Left lung (tissue), 10 donors: Measurements from ENCODE around the gene MYO18B. TPM values are rescaled to one million over a fixed set of nuclear protein-coding genes. Genes with fewer than 3 reads are reported as not detected.

Experiments
- ATAC-seq: fragments of 200-7000 bp; cut with Tn5 transposase; one replicate; pipeline ENCODE4 v1.9.1; 2020; ENCODE audit warnings: moderate library complexity
- DNase-seq, 4 donors: peaks; one replicate each; pipeline ENCODE4 v3.0.0-alpha.2; 2013 to 2020
- H3K27ac ChIP-seq, 2 donors: fragments of 200-600 bp; sonication (generic) in 1 of 2; one replicate each; pipeline versions ENCODE4 v1.5.0 to v1.8.0; 2020 to 2021
- H3K27me3 ChIP-seq, 2 donors: fragments of 200-600 bp; sonication (generic) in 1 of 2; one replicate each; pipeline versions ENCODE4 v1.5.0 to v1.8.0; 2020 to 2021
- H3K36me3 ChIP-seq, 2 donors: fragments of 200-600 bp; sonication (generic) in 1 of 2; one replicate each; pipeline versions ENCODE4 v1.5.0 to v1.8.0; 2020 to 2021
- H3K4me1 ChIP-seq, 2 donors: fragments of 200-600 bp; one replicate each; pipeline ENCODE4 v1.8.0; 2021
- H3K4me3 ChIP-seq, 2 donors: fragments of 200-600 bp; sonication (generic) in 1 of 2; one replicate each; pipeline versions ENCODE4 v1.5.0 to v1.8.0; 2020 to 2021; ENCODE audit warnings: mild to moderate bottlenecking in 1 of 2
- H3K9me3 ChIP-seq, 2 donors: fragments of 200-600 bp; sonication (generic) in 1 of 2; one replicate each; pipeline versions ENCODE4 v1.5.0 to v1.8.0; 2020 to 2021
- CTCF ChIP-seq, 2 donors: fragments of 200-600 bp; sonication (generic) in 1 of 2; IDR thresholded peaks; one replicate each; pipeline versions ENCODE4 v1.5.0 to v1.8.0; 2021; ENCODE audit warnings: antibody characterized with exemption in 2 of 2
- intact Hi-C, 2 donors: fragments of 100-400 bp; cut with DNase I; formaldehyde crosslinking; loops; one replicate each; pipeline versions ENCODE4 v1.11.2 to v1.14.2; 2022
- polyA plus RNA-seq, 6 donors: library from polyadenylated mRNA; unstranded; fragments of 120-200 nt; gene quantifications; one replicate each; pipeline ENCODE4 v1.2.1, GENCODE V29; 2013; ENCODE audit not compliant: insufficient read length in 6 of 6
- total RNA-seq, 2 donors: library from RNA; stranded (reverse); fragmentation: NEBNext Ultra II Directional; extraction: Animal tissue kit (Norgen Biotek cat#: 25700); gene quantifications; one replicate each; pipeline ENCODE4 v1.2.1, GENCODE V29; 2021
- donor health status: DM: no; HTN: yes; CAD: no.
- donor health status: DM: no; HTN: no; CAD: no.

Gene MYO18B
- total and polyA plus RNA-seq, 8 donors, result 0.06 to 0.37 (median 0.15) TPM

GRCh38 chr22:25833091-25833490 lies 91.1 kb downstream of the MYO18B start:
- DNase-seq, result no peak
- Histone ChIP-seq H3K4me3 (no peak overlapping the region), H3K4me1 (no peaks in the 10 kb centered on the region), H3K27ac (no peak overlapping the region), H3K27me3 (no peaks in the 10 kb centered on the region), H3K9me3 (no peaks in the 10 kb centered on the region), H3K36me3 (no peaks in the 10 kb centered on the region)
- ATAC-seq, result no peak
- no peak for TF ChIP-seq CTCF (IDR thresholded peaks at IDR 0.05)
- intact Hi-C loops, result no loop called here

- intact Hi-C loops, result no loop called here
- no peak overlapping the region for H3K27ac ChIP-seq
- H3K27me3 ChIP-seq, result no peaks in the 10 kb centered on the region
- H3K4me3 ChIP-seq, result no peak overlapping the region
- H3K36me3 ChIP-seq, result no peaks in the 10 kb centered on the region
- no peaks in the 10 kb centered on the region for H3K9me3 ChIP-seq
- DNase-seq (no peak), ATAC-seq (no peak)
- no peaks in the 10 kb centered on the region for H3K4me1 ChIP-seq
- TF ChIP-seq CTCF (IDR thresholded peaks at IDR 0.05), result no peak
These were observed 91.7 kb downstream of the MYO18B start for GRCh38 chr22:25833676-25834075.

DNA sequence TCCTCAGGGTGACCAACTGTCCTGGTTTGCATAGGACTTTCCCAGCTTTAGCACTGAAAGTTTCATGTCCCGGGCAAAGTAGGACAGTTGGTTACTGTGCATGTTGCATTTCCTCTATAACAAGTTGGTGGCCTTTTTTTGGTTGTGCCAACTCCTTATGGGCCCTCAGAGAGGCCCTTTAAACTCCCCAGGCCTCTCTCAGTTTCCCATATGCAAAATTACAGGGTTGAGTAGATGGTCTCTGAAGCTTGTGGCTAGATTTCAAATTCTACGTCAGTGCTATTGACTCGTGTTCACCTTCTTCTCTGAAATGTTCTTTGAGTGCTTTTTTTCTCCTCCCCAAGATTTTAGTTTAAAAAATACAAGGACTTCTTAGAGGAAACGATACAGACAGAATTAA lies 92.5 kb downstream of the MYO18B start:
- Histone ChIP-seq H3K27ac (no peak overlapping the region), H3K9me3 (no peaks in the 10 kb centered on the region), H3K36me3 (no peaks in the 10 kb centered on the region), H3K4me3 (no peak overlapping the region), H3K4me1 (no peaks in the 10 kb centered on the region), H3K27me3 (peaks cover 0 to 3% of the 10 kb centered on the region in 2 donors)
- intact Hi-C loops, result no loop called here
- ATAC-seq (no peak), DNase-seq (no peak)
- TF ChIP-seq CTCF (IDR thresholded peaks at IDR 0.05), result no peak

- Histone ChIP-seq H3K4me1 (no peaks in the 10 kb centered on the region), H3K27me3 (peaks cover 0 to 11% of the 10 kb centered on the region in 2 donors), H3K9me3 (no peaks in the 10 kb centered on the region), H3K4me3 (no peak overlapping the region), H3K36me3 (no peaks in the 10 kb centered on the region), H3K27ac (no peak overlapping the region)
- DNase-seq, result no peak
- no peak for ATAC-seq
- intact Hi-C loops, result no loop called here
- no peak for TF ChIP-seq CTCF (IDR thresholded peaks at IDR 0.05)
These were observed 93.4 kb downstream of the MYO18B start for GRCh38 chr22:25835348-25835747.

GRCh38 chr22:25837288-25837900 lies 95.4 kb downstream of the MYO18B start:
- no peaks in the 10 kb centered on the region for H3K36me3 ChIP-seq
- DNase-seq (no peak), ATAC-seq (no peak)
- H3K27ac ChIP-seq, result no peak overlapping the region
- TF ChIP-seq CTCF (IDR thresholded peaks at IDR 0.05), result no peak
- H3K4me1 ChIP-seq, result no peaks in the 10 kb centered on the region
- H3K9me3 ChIP-seq, result no peaks in the 10 kb centered on the region
- H3K27me3 ChIP-seq, result peaks cover 0 to 28% of the 10 kb centered on the region in 2 donors
- intact Hi-C loops, result no loop called here
- H3K4me3 ChIP-seq, result no peak overlapping the region
